ENCODE data around the gene TINAGL1. TPM values are rescaled to one million over a fixed set of nuclear protein-coding genes. Genes with fewer than 3 reads are reported as not detected.

TINAGL1 gene
- total RNA-seq, 1 experiment from 2014 or later, result 2.5 TPM

DNA sequence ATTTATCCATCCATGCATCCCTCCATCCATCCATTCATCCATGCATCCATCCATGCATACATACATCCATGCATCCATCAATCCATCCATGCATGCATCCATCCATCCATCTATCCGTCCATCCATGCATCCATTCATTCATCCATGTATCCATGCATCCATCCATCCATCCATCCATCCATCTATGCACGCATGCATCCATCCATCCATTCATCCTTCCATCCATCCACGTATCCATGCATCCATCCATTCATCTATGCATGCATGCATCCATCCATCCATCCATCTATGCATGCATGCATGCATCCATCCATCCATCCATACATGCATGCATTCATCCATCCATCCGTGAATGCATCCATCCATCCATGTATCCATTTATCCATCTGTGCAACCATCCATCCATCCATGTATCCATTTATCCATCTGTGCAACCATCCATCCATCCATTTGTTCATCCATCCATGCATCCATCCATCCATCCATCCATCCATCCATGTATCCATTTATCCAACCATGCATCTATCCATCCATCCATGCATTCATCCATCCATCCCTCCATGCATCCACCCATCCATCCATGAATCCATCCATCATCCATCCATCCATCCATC, 30.3 kb upstream of the TINAGL1 start:
- no peak overlapping the region for H2BK15ac ChIP-seq (ENCODE audit: low read depth, low read length)
- no peak overlapping the region for H3T11ph ChIP-seq (ENCODE audit: low read length)
- no peak overlapping the region for H3K23ac ChIP-seq (ENCODE audit: insufficient read length, low read depth, low read length)
- no peak overlapping the region for H4K8ac ChIP-seq (replicated peaks; ENCODE audit: insufficient read length, low read depth, low read length)
- H3K9me3 Mint-ChIP-seq, result peaks cover 6 to 7% of the 10 kb centered on the region in 2 experiments; a peak in 4 of 5 replicates
- no peak overlapping the region for H2BK12ac ChIP-seq (ENCODE audit: insufficient read length, low read depth, low read length)
- no peak overlapping the region for H3K56ac ChIP-seq (ENCODE audit: insufficient read length, low read depth, low read length)
- no peak overlapping the region for H2BK5ac ChIP-seq (ENCODE audit: insufficient read length, low read length)
- no peak overlapping the region for H2BK20ac ChIP-seq (ENCODE audit: low read depth, low read length, poor library complexity, severe bottlenecking)
- no peak overlapping the region for H2BK120ac ChIP-seq (ENCODE audit: low read depth, low read length, poor library complexity, severe bottlenecking)
- no CpG with 5 or more reads among the region's 4 CpGs for WGBS (ENCODE audit: extremely low coverage, insufficient read length, low lambda C conversion rate)
- no peak overlapping the region for H3K18ac ChIP-seq (ENCODE audit: insufficient read length, low read depth, low read length)
- no peak overlapping the region for H4K91ac ChIP-seq (ENCODE audit: insufficient read length, low read depth, low read length)
- TF ChIP-seq, protein P1, sequence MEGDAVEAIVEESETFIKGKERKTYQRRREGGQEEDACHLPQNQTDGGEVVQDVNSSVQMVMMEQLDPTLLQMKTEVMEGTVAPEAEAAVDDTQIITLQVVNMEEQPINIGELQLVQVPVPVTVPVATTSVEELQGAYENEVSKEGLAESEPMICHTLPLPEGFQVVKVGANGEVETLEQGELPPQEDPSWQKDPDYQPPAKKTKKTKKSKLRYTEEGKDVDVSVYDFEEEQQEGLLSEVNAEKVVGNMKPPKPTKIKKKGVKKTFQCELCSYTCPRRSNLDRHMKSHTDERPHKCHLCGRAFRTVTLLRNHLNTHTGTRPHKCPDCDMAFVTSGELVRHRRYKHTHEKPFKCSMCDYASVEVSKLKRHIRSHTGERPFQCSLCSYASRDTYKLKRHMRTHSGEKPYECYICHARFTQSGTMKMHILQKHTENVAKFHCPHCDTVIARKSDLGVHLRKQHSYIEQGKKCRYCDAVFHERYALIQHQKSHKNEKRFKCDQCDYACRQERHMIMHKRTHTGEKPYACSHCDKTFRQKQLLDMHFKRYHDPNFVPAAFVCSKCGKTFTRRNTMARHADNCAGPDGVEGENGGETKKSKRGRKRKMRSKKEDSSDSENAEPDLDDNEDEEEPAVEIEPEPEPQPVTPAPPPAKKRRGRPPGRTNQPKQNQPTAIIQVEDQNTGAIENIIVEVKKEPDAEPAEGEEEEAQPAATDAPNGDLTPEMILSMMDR (conservative IDR thresholded peaks at IDR 0.05), result no peak
- DNase-seq, result no peak
- H2AFZ ChIP-seq (ENCODE audit: low read length), result no peak overlapping the region
- H3K9ac ChIP-seq (ENCODE audit: extremely low read depth, insufficient read length, low read length), result no peak overlapping the region
- H3K4me3 Mint-ChIP-seq, result no peak overlapping the region
- H3K4ac ChIP-seq (ENCODE audit: low read depth, low read length), result no peak overlapping the region
- H3K4me1 Mint-ChIP-seq, result peaks cover 11 to 13% of the 10 kb centered on the region in 2 experiments
- peaks cover 0 to 2% (median 0%) of the 10 kb centered on the region in 3 experiments; a peak in 1 of 7 replicates for H3K36me3 Mint-ChIP-seq (ENCODE audit: insufficient read depth in 1 of 3, low read depth in 3 of 3)
- peaks cover 6% of the 10 kb centered on the region for H3K27me3 Mint-ChIP-seq (ENCODE audit: low read depth)
- H3K9me3 ChIP-seq (ENCODE audit: control insufficient read depth, low read depth, low read length), result no peaks in the 10 kb centered on the region
- H3K79me2 ChIP-seq (ENCODE audit: insufficient read depth, low read length), result no peaks in the 10 kb centered on the region
- H3K27me3 ChIP-seq (ENCODE audit: insufficient read depth, low read length), result no peaks in the 10 kb centered on the region
- no peak overlapping the region for H3K27ac ChIP-seq (ENCODE audit: insufficient read length, low read depth, low read length)
- no peak overlapping the region for H2AK5ac ChIP-seq (ENCODE audit: insufficient read length, low read length)
- peaks cover 2% of the 10 kb centered on the region for H4K20me1 ChIP-seq (ENCODE audit: control insufficient read depth, insufficient read depth, insufficient read length)
- no peak overlapping the region for H3K27ac Mint-ChIP-seq
- H3K4me1 ChIP-seq (ENCODE audit: insufficient read depth, low read length), result no peaks in the 10 kb centered on the region; the same call in 1 of the 2 replicates
- no peaks in the 10 kb centered on the region for H3K79me1 ChIP-seq (ENCODE audit: insufficient read depth, low read depth, low read length, poor library complexity, severe bottlenecking)
- no peak overlapping the region for H3K14ac ChIP-seq (ENCODE audit: insufficient read depth, low read length)
- H3K23me2 ChIP-seq (ENCODE audit: insufficient read length, low read depth, low read length, poor library complexity, severe bottlenecking), result peaks cover 7% of the 10 kb centered on the region
- no peak overlapping the region for H4K5ac ChIP-seq (ENCODE audit: insufficient read length, low read depth, low read length)
- no peak overlapping the region for H3K4me2 ChIP-seq (ENCODE audit: insufficient read depth, insufficient read length, low read length)

Measured in H9 (cell line).